Measurements from ENCODE around the gene P2RY8.
"Not testable (repeated sequence)": the region's sequence is repeated elsewhere in the genome, so short reads cannot be mapped to it uniquely, and the experiment has no call there.

Gene P2RY8

GRCh38 chrX:1542994-1543725 is 6.2 kb upstream of the P2RY8 start:
- DNase-seq, result no peak

GRCh38 chrX:1539146-1539545 is 2.2 kb upstream of the P2RY8 start:
- DNase-seq, result not testable (repeated sequence)

- DNase-seq, result not testable (repeated sequence)
These were observed 718 bp upstream of the P2RY8 start for GRCh38 chrX:1537716-1538090.

- no peak for DNase-seq
These were observed 314 bp downstream of the P2RY8 start for GRCh38 chrX:1536712-1537030.

GRCh38 chrX:1535241-1536041 is 1.5 kb downstream of the P2RY8 start:
- DNase-seq, result peak; percentile 59

GRCh38 chrX:1534301-1535168 is 2.5 kb downstream of the P2RY8 start:
- peak; percentile 30 for DNase-seq

GRCh38 chrX:1533058-1533457 is 3.9 kb downstream of the P2RY8 start:
- no peak for DNase-seq

- DNase-seq, result no peak
These were observed 5.7 kb downstream of the P2RY8 start for GRCh38 chrX:1531096-1531890.

GRCh38 chrX:1529756-1530155 is 7.2 kb downstream of the P2RY8 start:
- no peak for DNase-seq

GRCh38 chrX:1529328-1529727 is 7.7 kb downstream of the P2RY8 start:
- DNase-seq, result no peak

GRCh38 chrX:1528884-1529203 is 8.1 kb downstream of the P2RY8 start:
- DNase-seq, result no peak

- DNase-seq, result no peak
These were observed 8.7 kb downstream of the P2RY8 start for GRCh38 chrX:1528186-1528883.

- DNase-seq, result no peak
These were observed 9.5 kb downstream of the P2RY8 start for GRCh38 chrX:1527457-1527856.

GRCh38 chrX:1526565-1526964 is 10.4 kb downstream of the P2RY8 start:
- no peak for DNase-seq

GRCh38 chrX:1525583-1526355 is 11.2 kb downstream of the P2RY8 start:
- no peak for DNase-seq

GRCh38 chrX:1524874-1525582 is 12.0 kb downstream of the P2RY8 start:
- DNase-seq, result no peak

- DNase-seq, result not testable (repeated sequence)
These were observed 14.1 kb downstream of the P2RY8 start for GRCh38 chrX:1522905-1523304.

- peak; percentile 92 for DNase-seq
These were observed 15.5 kb downstream of the P2RY8 start for GRCh38 chrX:1521459-1521956.

- no peak for DNase-seq
These were observed 16.6 kb downstream of the P2RY8 start for GRCh38 chrX:1520350-1520749.

GRCh38 chrX:1519022-1519497 is 17.9 kb downstream of the P2RY8 start:
- DNase-seq, result no peak
